Renal cortex interstitium (tissue), 11 donors: ENCODE results near the gene CAPN5. TPM values are rescaled to one million over a fixed set of nuclear protein-coding genes. Genes with fewer than 3 reads are reported as not detected.

Experiments
- DNase-seq, 11 donors: peaks; one replicate each; pipeline ENCODE4 v3.0.0-alpha.2; 2013; ENCODE audit warnings: low read depth in 9 of 11, low spot score in 4 of 11; ENCODE audit errors: extremely low read depth in 1 of 11
- polyA plus RNA-seq, 3 donors: library from polyadenylated mRNA; unstranded; fragments of 120-200 nt; gene quantifications; one replicate each; pipeline ENCODE4 v1.2.1, GENCODE V29; 2013; ENCODE audit not compliant: insufficient read length in 3 of 3

The CAPN5 gene
- polyA plus RNA-seq, 3 donors: 23.1 to 27.8 (median 26.7) TPM

GRCh38 chr11:77072851-77073327 is 6.1 kb downstream of the CAPN5 start:
- no peak for DNase-seq

GRCh38 chr11:77073328-77074001 is 6.7 kb downstream of the CAPN5 start:
- DNase-seq: peak in 9 of 11 donors; percentile 54 to 85 (median 77)

- no peak for DNase-seq
Measured at GRCh38 chr11:77074205-77074604, 7.4 kb downstream of the CAPN5 start.

- no peak for DNase-seq
Measured at GRCh38 chr11:77074626-77075221, 8.0 kb downstream of the CAPN5 start.

- no peak for DNase-seq
Measured at GRCh38 chr11:77075425-77075905, 8.7 kb downstream of the CAPN5 start.

GRCh38 chr11:77079666-77080065 is 12.9 kb downstream of the CAPN5 start:
- no peak for DNase-seq

- no peak for DNase-seq
Measured at GRCh38 chr11:77080643-77081210, 14.0 kb downstream of the CAPN5 start.

GRCh38 chr11:77081381-77081851 is 14.6 kb downstream of the CAPN5 start:
- no peak for DNase-seq

GRCh38 chr11:77081976-77082836 is 15.4 kb downstream of the CAPN5 start:
- no peak for DNase-seq

- DNase-seq: no peak
Measured at GRCh38 chr11:77082838-77083565, 16.2 kb downstream of the CAPN5 start.

- DNase-seq: no peak
Measured at GRCh38 chr11:77083566-77084245, 16.9 kb downstream of the CAPN5 start.

- no peak for DNase-seq
Measured at GRCh38 chr11:77084581-77085191, 17.9 kb downstream of the CAPN5 start.

GRCh38 chr11:77085652-77086051 is 18.9 kb downstream of the CAPN5 start:
- DNase-seq: no peak

- no peak for DNase-seq
Measured at GRCh38 chr11:77086521-77087472, 20.0 kb downstream of the CAPN5 start.

- no peak for DNase-seq
Measured at GRCh38 chr11:77087723-77088225, 21.0 kb downstream of the CAPN5 start.

GRCh38 chr11:77088236-77089003 is 21.6 kb downstream of the CAPN5 start:
- peak in 5 of 11 donors; percentile 26 to 66 (median 54) for DNase-seq
